Measurements from ENCODE around the gene KLHL3. TPM values are rescaled to one million over a fixed set of nuclear protein-coding genes. Genes with fewer than 3 reads are reported as not detected.

KLHL3 gene
- total and polyA plus RNA-seq, 2 experiments from 2014 or later: 4.9 to 10.8 TPM

DNA sequence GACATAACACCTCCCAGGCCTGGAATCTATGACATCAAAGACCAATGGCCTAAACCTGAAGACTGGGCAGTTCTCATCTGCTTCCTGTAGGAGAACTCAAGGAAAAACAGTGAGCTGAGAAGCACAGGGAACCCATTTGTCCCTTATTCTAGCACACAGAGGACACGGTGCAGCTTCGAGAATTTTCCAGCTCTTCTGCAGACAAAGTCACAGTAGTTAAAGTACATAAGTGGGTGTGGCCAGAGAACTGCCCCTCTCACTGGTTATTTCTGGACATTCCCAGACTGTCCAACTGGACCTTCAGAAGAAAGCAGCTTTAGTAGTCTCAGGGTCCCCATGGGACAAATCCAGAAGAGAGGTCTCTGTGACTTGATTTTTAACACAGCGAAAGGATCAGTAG is 114.6 kb downstream of the KLHL3 start:
- peaks cover 3% of the 10 kb centered on the region; the same call in 2 of the 3 replicates for H3K4me1 Mint-ChIP-seq
- H3K4me2 ChIP-seq: no peak overlapping the region
- no peak for ATAC-seq
- H3K9me3 Mint-ChIP-seq: no peaks in the 10 kb centered on the region
- DNase-seq (ENCODE audit: low spot score): no peak
- H2AFZ ChIP-seq: no peak overlapping the region
- no peaks in the 10 kb centered on the region for H3K27me3 ChIP-seq (ENCODE audit: insufficient read depth)
- no peaks in the 10 kb centered on the region for H3K9me2 ChIP-seq (ENCODE audit: insufficient read depth)
- no peaks in the 10 kb centered on the region for H3K79me2 ChIP-seq (replicated peaks; ENCODE audit: insufficient read depth)
- no peak overlapping the region for H3K27ac ChIP-seq (ENCODE audit: low read depth)
- no peaks in the 10 kb centered on the region; the same call in 1 of the 2 replicates for H4K20me1 ChIP-seq (replicated peaks; ENCODE audit: insufficient read depth)
- H3K4me1 ChIP-seq (ENCODE audit: insufficient read depth): no peaks in the 10 kb centered on the region
- H3F3A ChIP-seq (replicated peaks; ENCODE audit: low read depth): no peaks in the 10 kb centered on the region
- H3K4me3 ChIP-seq: no peak overlapping the region
- H3K36me3 Mint-ChIP-seq (ENCODE audit: low read depth): peaks cover 7% of the 10 kb centered on the region; the same call in 1 of the 3 replicates
- no peak overlapping the region for H3K27ac Mint-ChIP-seq
- no peaks in the 10 kb centered on the region; the same call in 1 of the 2 replicates for H3K36me3 ChIP-seq (ENCODE audit: insufficient read depth)
- no peak for TF ChIP-seq CREB1 (CRISPR knock-in tag; IDR thresholded peaks at IDR 0.05; ENCODE audit: low read depth)
- TF ChIP-seq JUNB (IDR thresholded peaks at IDR 0.05; ENCODE audit: unreplicated experiment): no peak
- no peak for TF ChIP-seq POLR2AphosphoS5 (IDR thresholded peaks at IDR 0.05; ENCODE audit: low read depth)
- no peak for TF ChIP-seq ZNF114 (CRISPR knock-in tag; IDR thresholded peaks at IDR 0.05)
- no peak for TF ChIP-seq ZNF331 (CRISPR knock-in tag; IDR thresholded peaks at IDR 0.05; ENCODE audit: low read depth)
- TF ChIP-seq, protein P1, sequence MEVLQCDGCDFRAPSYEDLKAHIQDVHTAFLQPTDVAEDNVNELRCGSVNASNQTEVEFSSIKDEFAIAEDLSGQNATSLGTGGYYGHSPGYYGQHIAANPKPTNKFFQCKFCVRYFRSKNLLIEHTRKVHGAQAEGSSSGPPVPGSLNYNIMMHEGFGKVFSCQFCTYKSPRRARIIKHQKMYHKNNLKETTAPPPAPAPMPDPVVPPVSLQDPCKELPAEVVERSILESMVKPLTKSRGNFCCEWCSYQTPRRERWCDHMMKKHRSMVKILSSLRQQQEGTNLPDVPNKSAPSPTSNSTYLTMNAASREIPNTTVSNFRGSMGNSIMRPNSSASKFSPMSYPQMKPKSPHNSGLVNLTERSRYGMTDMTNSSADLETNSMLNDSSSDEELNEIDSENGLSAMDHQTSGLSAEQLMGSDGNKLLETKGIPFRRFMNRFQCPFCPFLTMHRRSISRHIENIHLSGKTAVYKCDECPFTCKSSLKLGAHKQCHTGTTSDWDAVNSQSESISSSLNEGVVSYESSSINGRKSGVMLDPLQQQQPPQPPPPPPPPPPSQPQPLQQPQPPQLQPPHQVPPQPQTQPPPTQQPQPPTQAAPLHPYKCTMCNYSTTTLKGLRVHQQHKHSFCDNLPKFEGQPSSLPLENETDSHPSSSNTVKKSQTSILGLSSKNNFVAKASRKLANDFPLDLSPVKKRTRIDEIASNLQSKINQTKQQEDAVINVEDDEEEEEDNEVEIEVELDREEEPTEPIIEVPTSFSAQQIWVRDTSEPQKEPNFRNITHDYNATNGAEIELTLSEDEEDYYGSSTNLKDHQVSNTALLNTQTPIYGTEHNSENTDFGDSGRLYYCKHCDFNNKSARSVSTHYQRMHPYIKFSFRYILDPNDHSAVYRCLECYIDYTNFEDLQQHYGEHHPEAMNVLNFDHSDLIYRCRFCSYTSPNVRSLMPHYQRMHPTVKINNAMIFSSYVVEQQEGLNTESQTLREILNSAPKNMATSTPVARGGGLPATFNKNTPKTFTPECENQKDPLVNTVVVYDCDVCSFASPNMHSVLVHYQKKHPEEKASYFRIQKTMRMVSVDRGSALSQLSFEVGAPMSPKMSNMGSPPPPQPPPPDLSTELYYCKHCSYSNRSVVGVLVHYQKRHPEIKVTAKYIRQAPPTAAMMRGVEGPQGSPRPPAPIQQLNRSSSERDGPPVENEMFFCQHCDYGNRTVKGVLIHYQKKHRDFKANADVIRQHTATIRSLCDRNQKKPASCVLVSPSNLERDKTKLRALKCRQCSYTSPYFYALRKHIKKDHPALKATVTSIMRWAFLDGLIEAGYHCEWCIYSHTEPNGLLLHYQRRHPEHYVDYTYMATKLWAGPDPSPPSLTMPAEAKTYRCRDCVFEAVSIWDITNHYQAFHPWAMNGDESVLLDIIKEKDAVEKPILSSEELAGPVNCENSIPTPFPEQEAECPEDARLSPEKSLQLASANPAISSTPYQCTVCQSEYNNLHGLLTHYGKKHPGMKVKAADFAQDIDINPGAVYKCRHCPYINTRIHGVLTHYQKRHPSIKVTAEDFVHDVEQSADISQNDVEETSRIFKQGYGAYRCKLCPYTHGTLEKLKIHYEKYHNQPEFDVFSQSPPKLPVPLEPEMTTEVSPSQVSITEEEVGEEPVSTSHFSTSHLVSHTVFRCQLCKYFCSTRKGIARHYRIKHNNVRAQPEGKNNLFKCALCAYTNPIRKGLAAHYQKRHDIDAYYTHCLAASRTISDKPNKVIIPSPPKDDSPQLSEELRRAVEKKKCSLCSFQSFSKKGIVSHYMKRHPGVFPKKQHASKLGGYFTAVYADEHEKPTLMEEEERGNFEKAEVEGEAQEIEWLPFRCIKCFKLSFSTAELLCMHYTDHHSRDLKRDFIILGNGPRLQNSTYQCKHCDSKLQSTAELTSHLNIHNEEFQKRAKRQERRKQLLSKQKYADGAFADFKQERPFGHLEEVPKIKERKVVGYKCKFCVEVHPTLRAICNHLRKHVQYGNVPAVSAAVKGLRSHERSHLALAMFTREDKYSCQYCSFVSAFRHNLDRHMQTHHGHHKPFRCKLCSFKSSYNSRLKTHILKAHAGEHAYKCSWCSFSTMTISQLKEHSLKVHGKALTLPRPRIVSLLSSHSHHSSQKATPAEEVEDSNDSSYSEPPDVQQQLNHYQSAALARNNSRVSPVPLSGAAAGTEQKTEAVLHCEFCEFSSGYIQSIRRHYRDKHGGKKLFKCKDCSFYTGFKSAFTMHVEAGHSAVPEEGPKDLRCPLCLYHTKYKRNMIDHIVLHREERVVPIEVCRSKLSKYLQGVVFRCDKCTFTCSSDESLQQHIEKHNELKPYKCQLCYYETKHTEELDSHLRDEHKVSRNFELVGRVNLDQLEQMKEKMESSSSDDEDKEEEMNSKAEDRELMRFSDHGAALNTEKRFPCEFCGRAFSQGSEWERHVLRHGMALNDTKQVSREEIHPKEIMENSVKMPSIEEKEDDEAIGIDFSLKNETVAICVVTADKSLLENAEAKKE (CRISPR knock-in tag; IDR thresholded peaks at IDR 0.05): no peak
- TF ChIP-seq EZH2 (IDR thresholded peaks at IDR 0.05; ENCODE audit: low read depth, unreplicated experiment): no peak
- TF ChIP-seq ETS1 (IDR thresholded peaks at IDR 0.05): no peak
- TF ChIP-seq NANOG (IDR thresholded peaks at IDR 0.05; ENCODE audit: borderline replicate concordance): no peak
- TF ChIP-seq STAT1 (IDR thresholded peaks at IDR 0.05; ENCODE audit: unreplicated experiment): no peak
- TF ChIP-seq, protein P2, sequence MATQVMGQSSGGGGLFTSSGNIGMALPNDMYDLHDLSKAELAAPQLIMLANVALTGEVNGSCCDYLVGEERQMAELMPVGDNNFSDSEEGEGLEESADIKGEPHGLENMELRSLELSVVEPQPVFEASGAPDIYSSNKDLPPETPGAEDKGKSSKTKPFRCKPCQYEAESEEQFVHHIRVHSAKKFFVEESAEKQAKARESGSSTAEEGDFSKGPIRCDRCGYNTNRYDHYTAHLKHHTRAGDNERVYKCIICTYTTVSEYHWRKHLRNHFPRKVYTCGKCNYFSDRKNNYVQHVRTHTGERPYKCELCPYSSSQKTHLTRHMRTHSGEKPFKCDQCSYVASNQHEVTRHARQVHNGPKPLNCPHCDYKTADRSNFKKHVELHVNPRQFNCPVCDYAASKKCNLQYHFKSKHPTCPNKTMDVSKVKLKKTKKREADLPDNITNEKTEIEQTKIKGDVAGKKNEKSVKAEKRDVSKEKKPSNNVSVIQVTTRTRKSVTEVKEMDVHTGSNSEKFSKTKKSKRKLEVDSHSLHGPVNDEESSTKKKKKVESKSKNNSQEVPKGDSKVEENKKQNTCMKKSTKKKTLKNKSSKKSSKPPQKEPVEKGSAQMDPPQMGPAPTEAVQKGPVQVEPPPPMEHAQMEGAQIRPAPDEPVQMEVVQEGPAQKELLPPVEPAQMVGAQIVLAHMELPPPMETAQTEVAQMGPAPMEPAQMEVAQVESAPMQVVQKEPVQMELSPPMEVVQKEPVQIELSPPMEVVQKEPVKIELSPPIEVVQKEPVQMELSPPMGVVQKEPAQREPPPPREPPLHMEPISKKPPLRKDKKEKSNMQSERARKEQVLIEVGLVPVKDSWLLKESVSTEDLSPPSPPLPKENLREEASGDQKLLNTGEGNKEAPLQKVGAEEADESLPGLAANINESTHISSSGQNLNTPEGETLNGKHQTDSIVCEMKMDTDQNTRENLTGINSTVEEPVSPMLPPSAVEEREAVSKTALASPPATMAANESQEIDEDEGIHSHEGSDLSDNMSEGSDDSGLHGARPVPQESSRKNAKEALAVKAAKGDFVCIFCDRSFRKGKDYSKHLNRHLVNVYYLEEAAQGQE (IDR thresholded peaks at IDR 0.05; ENCODE audit: unreplicated experiment): no peak
- TF ChIP-seq EZH2phosphoT487 (IDR thresholded peaks at IDR 0.05; ENCODE audit: unreplicated experiment): no peak
- TF ChIP-seq, protein P3, sequence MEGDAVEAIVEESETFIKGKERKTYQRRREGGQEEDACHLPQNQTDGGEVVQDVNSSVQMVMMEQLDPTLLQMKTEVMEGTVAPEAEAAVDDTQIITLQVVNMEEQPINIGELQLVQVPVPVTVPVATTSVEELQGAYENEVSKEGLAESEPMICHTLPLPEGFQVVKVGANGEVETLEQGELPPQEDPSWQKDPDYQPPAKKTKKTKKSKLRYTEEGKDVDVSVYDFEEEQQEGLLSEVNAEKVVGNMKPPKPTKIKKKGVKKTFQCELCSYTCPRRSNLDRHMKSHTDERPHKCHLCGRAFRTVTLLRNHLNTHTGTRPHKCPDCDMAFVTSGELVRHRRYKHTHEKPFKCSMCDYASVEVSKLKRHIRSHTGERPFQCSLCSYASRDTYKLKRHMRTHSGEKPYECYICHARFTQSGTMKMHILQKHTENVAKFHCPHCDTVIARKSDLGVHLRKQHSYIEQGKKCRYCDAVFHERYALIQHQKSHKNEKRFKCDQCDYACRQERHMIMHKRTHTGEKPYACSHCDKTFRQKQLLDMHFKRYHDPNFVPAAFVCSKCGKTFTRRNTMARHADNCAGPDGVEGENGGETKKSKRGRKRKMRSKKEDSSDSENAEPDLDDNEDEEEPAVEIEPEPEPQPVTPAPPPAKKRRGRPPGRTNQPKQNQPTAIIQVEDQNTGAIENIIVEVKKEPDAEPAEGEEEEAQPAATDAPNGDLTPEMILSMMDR (conservative IDR thresholded peaks at IDR 0.05; ENCODE audit: low read depth in 2 of 2): no peak
- H3K27me3 Mint-ChIP-seq (ENCODE audit: insufficient read depth, low read depth, poor library complexity): peaks cover 2% of the 10 kb centered on the region
- H3K4me3 Mint-ChIP-seq: no peak overlapping the region

Data from GM23338 (cell line).